ENCODE data around the gene NPLOC4.

DNA sequence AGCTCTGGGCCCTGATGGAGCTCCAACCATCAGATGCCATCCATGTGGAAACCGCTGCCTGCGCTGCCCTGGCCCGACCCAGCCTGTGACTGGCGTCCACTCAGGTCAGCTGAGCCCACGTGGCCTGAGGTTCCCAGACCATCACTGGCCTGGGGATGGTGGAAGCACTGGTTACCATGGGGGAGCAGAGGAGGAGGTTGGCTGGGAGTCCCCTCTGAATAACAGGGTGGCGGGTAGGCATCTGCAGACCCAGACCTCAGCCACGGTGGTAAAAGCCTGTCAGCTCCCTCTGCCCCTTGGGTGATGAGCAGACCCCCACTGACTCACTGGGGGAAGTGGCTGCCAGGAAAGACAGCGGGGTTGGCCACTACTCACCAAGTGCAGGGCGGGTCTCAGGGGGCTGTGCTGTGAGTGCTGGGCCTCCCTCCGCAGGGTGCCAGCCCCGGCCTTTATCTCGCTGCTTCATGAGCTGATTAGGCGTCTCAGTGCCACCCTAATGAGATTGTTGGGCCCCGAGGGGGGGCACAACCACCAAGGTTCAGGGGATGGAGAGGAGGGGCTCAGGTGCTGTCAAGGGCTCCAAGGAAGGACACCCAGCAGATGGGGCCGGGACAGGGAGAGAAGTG, 19.3 kb upstream of the NPLOC4 start, which contains the start of gene PDE6G:
- no peak for TF ChIP-seq POLR2A (IDR thresholded peaks at IDR 0.05)
- TF ChIP-seq, protein P1, sequence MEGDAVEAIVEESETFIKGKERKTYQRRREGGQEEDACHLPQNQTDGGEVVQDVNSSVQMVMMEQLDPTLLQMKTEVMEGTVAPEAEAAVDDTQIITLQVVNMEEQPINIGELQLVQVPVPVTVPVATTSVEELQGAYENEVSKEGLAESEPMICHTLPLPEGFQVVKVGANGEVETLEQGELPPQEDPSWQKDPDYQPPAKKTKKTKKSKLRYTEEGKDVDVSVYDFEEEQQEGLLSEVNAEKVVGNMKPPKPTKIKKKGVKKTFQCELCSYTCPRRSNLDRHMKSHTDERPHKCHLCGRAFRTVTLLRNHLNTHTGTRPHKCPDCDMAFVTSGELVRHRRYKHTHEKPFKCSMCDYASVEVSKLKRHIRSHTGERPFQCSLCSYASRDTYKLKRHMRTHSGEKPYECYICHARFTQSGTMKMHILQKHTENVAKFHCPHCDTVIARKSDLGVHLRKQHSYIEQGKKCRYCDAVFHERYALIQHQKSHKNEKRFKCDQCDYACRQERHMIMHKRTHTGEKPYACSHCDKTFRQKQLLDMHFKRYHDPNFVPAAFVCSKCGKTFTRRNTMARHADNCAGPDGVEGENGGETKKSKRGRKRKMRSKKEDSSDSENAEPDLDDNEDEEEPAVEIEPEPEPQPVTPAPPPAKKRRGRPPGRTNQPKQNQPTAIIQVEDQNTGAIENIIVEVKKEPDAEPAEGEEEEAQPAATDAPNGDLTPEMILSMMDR (IDR thresholded peaks at IDR 0.05): no peak
